GM12874 (cell line): ENCODE results near the gene UFD1.

Experiments used
- CTCF ChIP-seq: IDR thresholded peaks from 2 replicates; pipeline ENCODE4 v1.5.1; 2011; ENCODE audit warnings: low read depth, mild to moderate bottlenecking, control low read depth, low read length, moderate library complexity; ENCODE audit not compliant: insufficient read depth

UFD1 gene

GRCh38 chr22:19432133-19432851 is 46.7 kb downstream of the UFD1 start, which contains the start of gene MRPL40:
Gene MRPL40 (plus strand): TSS chr22:19432545. CDS start chr22:19432555, 10 bp downstream.
- no peak for TF ChIP-seq CTCF

- no peak for TF ChIP-seq CTCF
Observed at GRCh38 chr22:19431649-19432132, 47.3 kb downstream of the UFD1 start, which contains the start of gene HIRA. Gene HIRA (minus strand): TSS chr22:19431733. CDS start chr22:19431476, 257 bp downstream.

GRCh38 chr22:19430890-19431541 is 48.0 kb downstream of the UFD1 start:
- TF ChIP-seq CTCF = no peak

- TF ChIP-seq CTCF = no peak
Observed at GRCh38 chr22:19429950-19430889, 48.8 kb downstream of the UFD1 start.

- no peak for TF ChIP-seq CTCF
Observed at GRCh38 chr22:19424186-19424500, 54.9 kb downstream of the UFD1 start.

GRCh38 chr22:19422440-19423301 is 56.3 kb downstream of the UFD1 start:
- no peak for TF ChIP-seq CTCF
